Body of pancreas (tissue), 4 donors: ENCODE results near the gene HMOX2.

ENCODE experiments used
- CTCF ChIP-seq, 7 experiments: fragments of 450-650 bp in 4 of 7; fragments of 200-600 bp in 3 of 7; sonication (generic) in 3 of 7; IDR thresholded peaks; one replicate each; pipeline ENCODE4 v1.5.1; 2016 to 2019; ENCODE audit warnings: antibody characterized with exemption in 7 of 7
- POLR2A ChIP-seq, 3 donors: fragments of 450-650 bp; IDR thresholded peaks; one replicate each; pipeline ENCODE4 v1.6.1; 2016; ENCODE audit warnings: antibody characterized with exemption in 3 of 3, mild to moderate bottlenecking in 2 of 3

GRCh38 chr16:4494746-4495490 lies 18.7 kb downstream of the HMOX2 start:
- TF ChIP-seq CTCF (IDR thresholded peaks at IDR 0.05) (no peak), POLR2A (IDR thresholded peaks at IDR 0.05) (no peak)
